Heart left ventricle (tissue), 16 donors: ENCODE data around the gene GSDME. TPM values are rescaled to one million over a fixed set of nuclear protein-coding genes. Genes with fewer than 3 reads are reported as not detected.

Source experiments
- ATAC-seq, 4 donors: fragments of 200-7000 bp; cut with Tn5 transposase; one replicate each; pipeline ENCODE4 v1.9.1; 2020 to 2022; ENCODE audit warnings: moderate library complexity in 4 of 4, mild to moderate bottlenecking in 3 of 4, moderate number of reproducible peaks in 1 of 4
- DNase-seq, 5 donors: peaks; one replicate each; pipeline ENCODE4 v3.0.0-alpha.2; 2020
- H3K27ac ChIP-seq, 12 donors: fragments of 200-600 bp; sonication (generic) in 4 of 12; one replicate each; pipeline versions ENCODE4 v1.5.0 to v1.8.0; 2016 to 2022; ENCODE audit warnings: mild to moderate bottlenecking in 2 of 12
- H3K27me3 ChIP-seq, 9 donors: fragments of 200-600 bp; sonication (generic) in 2 of 9; one replicate each; pipeline versions ENCODE4 v1.5.1 to v1.8.0; 2016 to 2022; ENCODE audit warnings: mild to moderate bottlenecking in 3 of 9
- H3K36me3 ChIP-seq, 9 donors: fragments of 200-600 bp; sonication (generic) in 2 of 9; one replicate each; pipeline versions ENCODE4 v1.5.0 to v1.8.0; 2018 to 2022; ENCODE audit warnings: mild to moderate bottlenecking in 2 of 9
- H3K4me1 ChIP-seq, 12 donors: fragments of 200-600 bp; sonication (generic) in 4 of 12; one replicate each; pipeline versions ENCODE4 v1.5.0 to v1.8.0; 2016 to 2022; ENCODE audit warnings: mild to moderate bottlenecking in 3 of 12
- H3K4me3 ChIP-seq, 12 donors: fragments of 200-600 bp; sonication (generic) in 4 of 12; one replicate each; pipeline versions ENCODE4 v1.5.0 to v1.8.0; 2017 to 2022; ENCODE audit warnings: mild to moderate bottlenecking in 9 of 12, moderate library complexity in 4 of 12
- H3K9me3 ChIP-seq, 12 donors: fragments of 200-600 bp; sonication (generic) in 4 of 12; one replicate each; pipeline versions ENCODE4 v1.5.0 to v1.8.0; 2016 to 2022; ENCODE audit warnings: mild to moderate bottlenecking in 1 of 12
- POLR2A ChIP-seq, 2 donors: fragments of 450-650 bp; IDR thresholded peaks; one replicate each; pipeline ENCODE4 v1.6.1; 2017; ENCODE audit warnings: antibody characterized with exemption in 2 of 2, mild to moderate bottlenecking in 2 of 2, moderate library complexity in 2 of 2
- WGBS, 4 donors: extraction: QIAGEN DNeasy Blood & Tissue Kit in 2 of 4; methylation state at CpG; one replicate each; pipeline versions ENCODE4 v1.1.5 to v1.1.7; 2013 to 2018; 5-methylcytosine and 5-hydroxymethylcytosine counted together
- intact Hi-C, 10 donors: fragments of 100-400 bp; cut with DNase I; formaldehyde crosslinking; loops; one replicate each; pipeline versions ENCODE4 v1.11.1 to v1.14.2; 2022
- polyA plus RNA-seq, 2 donors: library from polyadenylated mRNA; stranded (reverse); fragments of 200-250 nt; gene quantifications; one replicate each; pipeline ENCODE4 v1.2.3, GENCODE V29; 2013
- total RNA-seq, 9 donors: library from RNA; depleted of rRNA in 2 of 9; stranded (reverse); fragments of >200 nt in 2 of 9; fragmentation: NEBNext Ultra II Directional in 3 of 9; extraction: Animal tissue kit (Norgen Biotek cat#: 25700) in 3 of 9; gene quantifications; one replicate each; pipeline versions ENCODE4 v1.1.0 to v1.2.4, GENCODE V29; 2016 to 2023
- TF ChIP-seq, protein P1 (sequence below), 12 donors: fragments of 200-600 bp; sonication (generic) in 4 of 12; IDR thresholded peaks; one replicate each; pipeline versions ENCODE4 v1.5.0 to v1.8.0; 2018 to 2022; ENCODE audit warnings: antibody characterized with exemption in 12 of 12, mild to moderate bottlenecking in 5 of 12
- donor health status: ischemic (EF 13 %, LVEDD 7.1; RV severe dilation, severe dysfunction).
- donor health status: healthy with polysubstance abuse.
- donor health status: DM: no; HTN: yes; CAD: no.
- donor health status: DM: no; HTN: no; CAD: no.
- donor health status: ischemic (EF 25% LVEDD 6.9; RV normal size, moderate dysfunction).
- donor health status: ischemic (EF 25% LVEDD 5.7; RV mildly dilated, moderate dysfunction).
- donor health status: healthy.
- donor health status: DM: yes; HTN: yes; CAD: no.
- donor health status: ischemic (EF 35%, LVEDD 5.7; RV mildly dilated, moderate dysfunction).
- donor health status: nonischemic (EF 11% LVEDD 7.7; RV severe dilation, severe dysfunction).
- donor health status: DM: yes; HTN: yes; CAD: no.
- donor health status: PGD.
- donor health status: ischemic (EF 29% LVEDD 5.4; RV normal size, mild dysfunction).
- donor health status: nonischemic (EF 23%, LVEDD 6.1; RV moderate dilation, normal function).

Gene GSDME
- total and polyA plus RNA-seq, 11 donors, result 2.6 to 17.4 (median 4.9) TPM

DNA sequence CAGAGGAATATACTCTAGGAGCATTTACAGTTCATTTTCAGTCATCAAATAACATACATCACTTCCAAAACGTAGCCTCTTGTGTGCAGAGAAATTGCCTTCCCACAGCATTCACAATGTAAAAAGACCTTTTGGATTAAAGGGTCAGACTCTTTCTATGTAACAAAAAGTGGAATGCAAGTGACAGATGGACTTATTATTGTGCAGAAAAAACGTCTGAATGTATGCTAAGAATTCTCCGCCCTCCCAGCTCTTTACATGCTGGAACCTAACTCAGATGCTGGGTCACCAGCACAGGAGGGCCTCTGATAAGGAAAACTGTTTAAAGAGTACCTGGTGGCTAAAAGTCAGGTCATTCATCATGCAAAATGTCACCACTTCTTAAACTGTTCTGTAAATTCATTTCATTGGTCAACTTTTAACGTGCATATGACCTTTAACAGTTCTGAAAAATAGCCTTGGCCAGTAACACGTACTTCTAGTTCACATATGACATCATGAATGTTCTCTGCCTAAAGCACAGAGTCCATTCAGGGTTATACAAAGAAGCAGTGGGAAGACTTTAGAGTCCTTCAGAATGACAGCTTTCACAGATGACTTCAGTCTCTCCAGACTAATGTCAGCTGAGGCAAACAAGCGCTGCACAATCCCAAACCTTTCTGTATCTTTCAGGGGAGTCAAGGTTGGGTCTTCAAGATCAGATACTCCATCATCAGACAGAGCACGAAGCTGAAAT is 58.6 kb downstream of the GSDME start:
- ATAC-seq (no peak), DNase-seq (no peak)
- intact Hi-C loops, result no loop called here
- no peaks in the 10 kb centered on the region for H3K36me3 ChIP-seq
- H3K9me3 ChIP-seq, result no peaks in the 10 kb centered on the region
- no peaks in the 10 kb centered on the region for H3K27me3 ChIP-seq
- 75 to 82% (median 80%) methylated on average over 7 of the region's 7 CpGs for WGBS, 4 donors
- TF ChIP-seq, protein P1, sequence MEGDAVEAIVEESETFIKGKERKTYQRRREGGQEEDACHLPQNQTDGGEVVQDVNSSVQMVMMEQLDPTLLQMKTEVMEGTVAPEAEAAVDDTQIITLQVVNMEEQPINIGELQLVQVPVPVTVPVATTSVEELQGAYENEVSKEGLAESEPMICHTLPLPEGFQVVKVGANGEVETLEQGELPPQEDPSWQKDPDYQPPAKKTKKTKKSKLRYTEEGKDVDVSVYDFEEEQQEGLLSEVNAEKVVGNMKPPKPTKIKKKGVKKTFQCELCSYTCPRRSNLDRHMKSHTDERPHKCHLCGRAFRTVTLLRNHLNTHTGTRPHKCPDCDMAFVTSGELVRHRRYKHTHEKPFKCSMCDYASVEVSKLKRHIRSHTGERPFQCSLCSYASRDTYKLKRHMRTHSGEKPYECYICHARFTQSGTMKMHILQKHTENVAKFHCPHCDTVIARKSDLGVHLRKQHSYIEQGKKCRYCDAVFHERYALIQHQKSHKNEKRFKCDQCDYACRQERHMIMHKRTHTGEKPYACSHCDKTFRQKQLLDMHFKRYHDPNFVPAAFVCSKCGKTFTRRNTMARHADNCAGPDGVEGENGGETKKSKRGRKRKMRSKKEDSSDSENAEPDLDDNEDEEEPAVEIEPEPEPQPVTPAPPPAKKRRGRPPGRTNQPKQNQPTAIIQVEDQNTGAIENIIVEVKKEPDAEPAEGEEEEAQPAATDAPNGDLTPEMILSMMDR (IDR thresholded peaks at IDR 0.05), result no peak
- TF ChIP-seq POLR2A (IDR thresholded peaks at IDR 0.05), result no peak
- no peak overlapping the region for H3K4me3 ChIP-seq
- no peak overlapping the region for H3K27ac ChIP-seq
- H3K4me1 ChIP-seq, result peaks cover 0 to 32% (median 13%) of the 10 kb centered on the region in 12 donors

DNA sequence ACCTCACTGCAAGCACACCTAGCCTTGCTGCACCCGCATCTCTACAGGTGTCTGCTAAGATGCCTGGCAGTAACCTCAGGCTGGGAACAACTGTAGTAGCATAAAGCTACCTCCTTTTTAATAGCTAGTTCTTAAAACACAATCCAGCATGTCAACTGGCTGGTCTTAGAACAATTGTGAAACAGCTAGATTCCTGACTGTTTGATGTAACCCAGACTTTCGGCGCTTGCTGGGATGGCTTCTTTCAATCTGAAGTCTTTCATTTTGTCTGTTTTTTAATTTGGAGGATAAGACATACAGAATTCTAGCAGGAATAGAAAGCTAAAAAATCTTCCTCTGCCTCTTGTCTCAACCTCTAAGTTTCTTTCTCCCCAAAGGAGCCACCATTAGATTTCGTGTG is 59.8 kb downstream of the GSDME start:
- intact Hi-C loops, result no loop called here
- H3K36me3 ChIP-seq, result no peaks in the 10 kb centered on the region
- H3K27me3 ChIP-seq, result no peaks in the 10 kb centered on the region
- peaks cover 0 to 22% (median 10%) of the 10 kb centered on the region in 12 donors for H3K4me1 ChIP-seq
- H3K4me3 ChIP-seq, result no peak overlapping the region
- H3K27ac ChIP-seq, result no peak overlapping the region
- 76 to 92% (median 89%) methylated on average over 4 of the region's 4 CpGs for WGBS, 4 donors
- ATAC-seq, result no peak
- no peak for DNase-seq
- H3K9me3 ChIP-seq, result no peaks in the 10 kb centered on the region
- TF ChIP-seq, protein P1 (IDR thresholded peaks at IDR 0.05), result no peak
- TF ChIP-seq POLR2A (IDR thresholded peaks at IDR 0.05), result no peak

DNA sequence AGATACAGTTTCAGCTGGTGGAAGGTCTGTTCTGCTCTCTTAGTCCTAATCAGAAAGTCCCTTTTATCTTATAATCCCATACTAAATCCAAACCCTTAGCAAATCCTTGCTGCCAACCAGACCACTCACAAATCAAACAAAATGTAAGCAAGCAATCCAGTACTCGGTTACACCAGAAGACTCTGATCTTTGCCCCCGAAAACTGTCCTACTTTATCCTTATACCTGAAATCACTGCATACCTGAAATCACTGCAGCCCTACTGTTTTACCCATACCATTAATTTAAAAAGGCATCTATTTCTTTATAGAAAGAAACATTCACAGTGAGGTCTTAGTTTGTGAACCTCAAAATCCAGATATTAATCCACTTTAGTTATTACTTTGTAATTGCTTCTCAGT is 64.7 kb downstream of the GSDME start:
- Histone ChIP-seq H3K4me3 (no peak overlapping the region), H3K27ac (no peak overlapping the region), H3K4me1 (no peaks in the 10 kb centered on the region), H3K9me3 (no peaks in the 10 kb centered on the region), H3K36me3 (no peaks in the 10 kb centered on the region), H3K27me3 (no peaks in the 10 kb centered on the region)
- no peak for ATAC-seq
- TF ChIP-seq, protein P1 (IDR thresholded peaks at IDR 0.05), result no peak
- DNase-seq, result no peak
- 84 to 93% (median 91%) methylated on average over 2 of the region's 2 CpGs for WGBS, 4 donors
- intact Hi-C loops, result no loop called here

DNA sequence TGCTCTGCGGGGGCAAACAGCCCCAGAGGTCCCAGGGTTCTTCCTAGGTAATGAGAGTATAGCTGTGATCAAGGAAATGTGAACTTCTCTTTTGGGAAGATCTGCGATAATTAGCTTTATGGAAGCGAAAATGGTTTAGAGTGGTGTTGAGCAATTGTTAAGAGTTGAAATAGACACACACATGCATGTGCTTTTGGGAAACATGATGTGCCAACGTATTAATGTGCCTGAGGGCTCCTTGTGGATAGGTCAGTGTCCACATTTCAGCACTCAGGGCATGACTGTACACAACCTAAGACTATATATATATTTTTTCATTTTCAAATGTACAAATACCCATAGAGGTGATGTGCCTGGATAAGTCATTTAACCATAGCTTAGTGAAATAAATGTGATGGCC is 67.0 kb downstream of the GSDME start:
- Histone ChIP-seq H3K27ac (no peak overlapping the region), H3K9me3 (no peaks in the 10 kb centered on the region), H3K27me3 (no peaks in the 10 kb centered on the region), H3K4me1 (no peaks in the 10 kb centered on the region), H3K36me3 (no peaks in the 10 kb centered on the region), H3K4me3 (no peak overlapping the region)
- TF ChIP-seq, protein P1 (IDR thresholded peaks at IDR 0.05), result no peak
- TF ChIP-seq POLR2A (IDR thresholded peaks at IDR 0.05), result no peak
- intact Hi-C loops, result no loop called here
- ATAC-seq (no peak), DNase-seq (no peak)
- 87 to 92% (median 88%) methylated on average over 4 of the region's 4 CpGs for WGBS, 4 donors
